GM23338 (cell line): ENCODE measurements around the gene ARHGEF39. TPM values are rescaled to one million over a fixed set of nuclear protein-coding genes. Genes with fewer than 3 reads are reported as not detected.
A peak's percentile ranks its signal among the peaks of the same experiment; 100 is the strongest.

Experiments used
- ATAC-seq: fragments of 200-7000 bp; cut with Tn5 transposase; 3 replicates; pipeline ENCODE4 v1.9.1; 2020
- DNase-seq: peaks from one replicate; pipeline ENCODE4 v3.0.0-alpha.2; 2015; ENCODE audit warnings: low spot score
- H2AFZ ChIP-seq: fragments of 200-600 bp; sonication (generic); 2 replicates; pipeline ENCODE4 v1.8.0; 2016; ENCODE audit warnings: antibody characterized with exemption, mild to moderate bottlenecking, moderate library complexity
- H3F3A ChIP-seq: fragments of 200-600 bp; sonication (generic); replicated peaks from 2 replicates; pipeline ENCODE4 v1.8.0; 2017; ENCODE audit warnings: antibody characterized with exemption, mixed run types, low read depth
- H3K27ac ChIP-seq: fragments of 200-600 bp; sonication (generic); 2 replicates; pipeline ENCODE4 v1.6.1; 2016; ENCODE audit warnings: low read depth
- H3K27me3 ChIP-seq: fragments of 200-600 bp; sonication (generic); 2 replicates; pipeline ENCODE4 v1.8.0; 2016; ENCODE audit warnings: mild to moderate bottlenecking, mixed run types, moderate library complexity; ENCODE audit not compliant: insufficient read depth
- H3K36me3 ChIP-seq: fragments of 200-600 bp; sonication (generic); 2 replicates; pipeline ENCODE4 v1.8.0; 2016; ENCODE audit warnings: mild to moderate bottlenecking; ENCODE audit not compliant: insufficient read depth
- H3K4me1 ChIP-seq: fragments of 200-600 bp; sonication (generic); 2 replicates; pipeline ENCODE4 v1.8.0; 2016; ENCODE audit warnings: mild to moderate bottlenecking, moderate library complexity; ENCODE audit not compliant: insufficient read depth
- H3K4me2 ChIP-seq: fragments of 200-600 bp; sonication (generic); 2 replicates; pipeline ENCODE4 v1.7.1; 2017; ENCODE audit warnings: mixed run types
- H3K4me3 ChIP-seq: fragments of 200-600 bp; sonication (generic); 2 replicates; pipeline ENCODE4 v1.6.1; 2016; ENCODE audit warnings: mixed run types
- H3K79me2 ChIP-seq: fragments of 200-600 bp; sonication (generic); replicated peaks from 2 replicates; pipeline ENCODE4 v1.8.0; 2017; ENCODE audit warnings: mild to moderate bottlenecking; ENCODE audit not compliant: insufficient read depth
- H3K9me2 ChIP-seq: fragments of 200-600 bp; sonication (generic); 2 replicates; pipeline ENCODE4 v1.8.0; 2017; ENCODE audit not compliant: insufficient read depth
- H4K20me1 ChIP-seq: fragments of 200-600 bp; sonication (generic); replicated peaks from 2 replicates; pipeline ENCODE4 v1.8.0; 2017; ENCODE audit warnings: mild to moderate bottlenecking; ENCODE audit not compliant: insufficient read depth
- H3K27ac Mint-ChIP-seq: 2 replicates; pipeline ENCODE4 v1.8.0; 2020; ENCODE audit warnings: inconsistent platforms, mild to moderate bottlenecking, moderate library complexity, mixed read lengths
- H3K27me3 Mint-ChIP-seq: 3 replicates; pipeline ENCODE4 v1.8.0; 2022; ENCODE audit warnings: low read depth, mild to moderate bottlenecking, moderate library complexity, mixed read lengths, inconsistent platforms; ENCODE audit not compliant: insufficient read depth, poor library complexity
- H3K36me3 Mint-ChIP-seq: 3 replicates; pipeline ENCODE4 v1.8.0; 2021; ENCODE audit warnings: low read depth, mild to moderate bottlenecking, inconsistent platforms, moderate library complexity, mixed read lengths
- H3K4me1 Mint-ChIP-seq: 3 replicates; pipeline ENCODE4 v1.8.0; 2020; ENCODE audit warnings: mild to moderate bottlenecking, inconsistent platforms, mixed read lengths
- H3K4me3 Mint-ChIP-seq: 3 replicates; pipeline ENCODE4 v1.8.0; 2021; ENCODE audit warnings: moderate library complexity, mild to moderate bottlenecking, inconsistent platforms, mixed read lengths
- H3K9me3 Mint-ChIP-seq: 3 replicates; pipeline ENCODE4 v1.8.0; 2020; ENCODE audit warnings: moderate library complexity, mild to moderate bottlenecking, inconsistent platforms, mixed read lengths
- CREB1 ChIP-seq: fragments of 250-450 bp; sonication (Bioruptor Pico); IDR thresholded peaks from 2 replicates; pipeline ENCODE4 v1.5.0; 2020; ENCODE audit warnings: low read depth, mild to moderate bottlenecking, moderate library complexity
- CTCF ChIP-seq, 2 experiments: fragments of 200-600 bp in 1 of 2; sonication (generic) in 1 of 2; conservative IDR thresholded peaks; 2 replicates each; pipeline versions ENCODE4 v1.5.1 to v1.6.1; 2016 to 2017; ENCODE audit warnings: antibody characterized with exemption in 2 of 2, low read depth in 2 of 2, mild to moderate bottlenecking in 2 of 2, moderate library complexity in 1 of 2
- ETS1 ChIP-seq: IDR thresholded peaks from 2 replicates; pipeline ENCODE4 v1.6.1; 2016; ENCODE audit warnings: antibody characterized with exemption
- EZH2phosphoT487 ChIP-seq: fragments of 200-600 bp; sonication (generic); IDR thresholded peaks from one replicate; pipeline ENCODE4 v1.8.1; 2018; ENCODE audit warnings: antibody characterized with exemption; ENCODE audit not compliant: unreplicated experiment
- JUNB ChIP-seq: IDR thresholded peaks from one replicate; pipeline ENCODE4 v1.6.1; 2016; ENCODE audit warnings: antibody characterized with exemption; ENCODE audit not compliant: unreplicated experiment
- NANOG ChIP-seq: IDR thresholded peaks from 2 replicates; pipeline ENCODE4 v1.6.1; 2016; ENCODE audit warnings: antibody characterized with exemption, borderline replicate concordance
- POLR2AphosphoS5 ChIP-seq: IDR thresholded peaks from 2 replicates; pipeline ENCODE4 v1.6.1; 2016; ENCODE audit warnings: antibody characterized with exemption, low read depth
- REST ChIP-seq: IDR thresholded peaks from one replicate; pipeline ENCODE4 v1.6.1; 2018; ENCODE audit warnings: antibody characterized with exemption; ENCODE audit not compliant: unreplicated experiment
- STAT1 ChIP-seq: IDR thresholded peaks from one replicate; pipeline ENCODE4 v1.6.1; 2016; ENCODE audit warnings: antibody characterized with exemption; ENCODE audit not compliant: unreplicated experiment
- ZNF114 ChIP-seq: fragments of 250-450 bp; sonication (Bioruptor Pico); IDR thresholded peaks from 2 replicates; pipeline ENCODE4 v1.5.0; 2020; ENCODE audit warnings: mild to moderate bottlenecking, moderate library complexity
- ZNF331 ChIP-seq: fragments of 250-450 bp; sonication (Bioruptor Pico); IDR thresholded peaks from 2 replicates; pipeline ENCODE4 v1.5.0; 2020; ENCODE audit warnings: low read depth, mild to moderate bottlenecking, moderate library complexity
- ZNF462 ChIP-seq: fragments of 250-450 bp; sonication (Bioruptor Pico); IDR thresholded peaks from 2 replicates; pipeline ENCODE4 v1.5.0; 2020; ENCODE audit warnings: mild to moderate bottlenecking, moderate library complexity
- polyA plus RNA-seq: library from polyadenylated mRNA; unstranded; fragments of >200 nt; fragmentation: Nextera tagmentation; extraction: Ambion mirVana; gene quantifications from 2 replicates; pipeline ENCODE4 v1.2.1, GENCODE V29; 2016
- total RNA-seq: library from RNA; depleted of rRNA; stranded (reverse); fragments of >200 nt; shearing (Covaris generic); gene quantifications from 2 replicates; pipeline ENCODE4 v1.2.3, GENCODE V29; 2014

ARHGEF39 gene
- total and polyA plus RNA-seq, 2 experiments from 2014 or later = 16.8 to 31.0 TPM

GRCh38 chr9:35691334-35691650 is 26.3 kb upstream of the ARHGEF39 start:
- Histone ChIP-seq H3K4me3 (peak overlapping the region; percentile 94), H3K27ac (no peak overlapping the region; the same call in 1 of the 2 replicates)

More at GRCh38 chr9:35691334-35691650, 26.3 kb upstream of the ARHGEF39 start:
- H3K4me1 Mint-ChIP-seq = peaks cover 33% of the 10 kb centered on the region
- DNase-seq = peak; percentile 60
- Histone ChIP-seq H3F3A (no peaks in the 10 kb centered on the region), H2AFZ (peak overlapping the region; percentile 92; the same call in 1 of the 2 replicates), H3K27me3 (no peaks in the 10 kb centered on the region), H3K79me2 (peaks cover 22% of the 10 kb centered on the region), H3K4me1 (peaks cover 17% of the 10 kb centered on the region; the same call in 1 of the 2 replicates), H3K36me3 (no peaks in the 10 kb centered on the region), H3K9me2 (no peaks in the 10 kb centered on the region), H4K20me1 (peaks cover 6% of the 10 kb centered on the region; the same call in 1 of the 2 replicates), H3K4me2 (peak overlapping the region; percentile 96)
- peaks cover 27% of the 10 kb centered on the region for H3K36me3 Mint-ChIP-seq
- ATAC-seq = peak; percentile 38
- H3K27me3 Mint-ChIP-seq = peaks cover 3% of the 10 kb centered on the region
- TF ChIP-seq REST (no peak), ZNF331 (CRISPR knock-in tag) (no peak), CREB1 (no peak), EZH2phosphoT487 (no peak), POLR2AphosphoS5 (no peak), ETS1 (no peak; the same call in 1 of the 2 replicates), STAT1 (no peak), ZNF462 (no peak), JUNB (no peak), CTCF (conservative IDR thresholded peaks at IDR 0.05; ENCODE audit: low read depth in 2 of 2) (no peak), ZNF114 (no peak), NANOG (no peak)
- H3K27ac Mint-ChIP-seq = peak overlapping the region; percentile 79; the same call in 1 of the 2 replicates
- H3K9me3 Mint-ChIP-seq = no peaks in the 10 kb centered on the region; the same call in 1 of the 3 replicates
- H3K4me3 Mint-ChIP-seq = peak overlapping the region; percentile 95
